Fibroblast of the aortic adventitia (primary cell): ENCODE data around the gene GALNT2. TPM values are rescaled to one million over a fixed set of nuclear protein-coding genes. Genes with fewer than 3 reads are reported as not detected.
A peak's percentile ranks its signal among the peaks of the same experiment; 100 is the strongest.

ENCODE experiments used
- DNase-seq: peaks from one replicate; pipeline ENCODE4 v3.0.0-alpha.2; 2010; ENCODE audit warnings: low read depth
- H3K4me3 ChIP-seq: 2 replicates; pipeline ENCODE4 v1.5.1; 2011; ENCODE audit warnings: low read depth, mild to moderate bottlenecking, control low read depth, low read length, moderate library complexity
- CTCF ChIP-seq: IDR thresholded peaks from 2 replicates; pipeline ENCODE4 v1.5.1; 2011; ENCODE audit warnings: mild to moderate bottlenecking, low read length, control low read depth, inconsistent platforms; ENCODE audit not compliant: insufficient read depth
- total RNA-seq: library from RNA; depleted of rRNA; stranded (reverse); fragments of >200 nt; gene quantifications from 2 replicates; pipeline ENCODE4 v1.2.3, GENCODE V29; 2012; ENCODE audit warnings: low replicate concordance

GALNT2 gene
- total RNA-seq, 1 donor = 68.1 TPM

- TF ChIP-seq CTCF = peak; percentile 9
- DNase-seq = no peak
- H3K4me3 ChIP-seq = no peak overlapping the region
Measured at GRCh38 chr1:230074270-230074669, 7.2 kb downstream of the GALNT2 start.

GRCh38 chr1:230074762-230075161 is 7.7 kb downstream of the GALNT2 start:
- no peak for TF ChIP-seq CTCF

GRCh38 chr1:230076121-230076520 is 9.1 kb downstream of the GALNT2 start:
- no peak for TF ChIP-seq CTCF
- no peak overlapping the region for H3K4me3 ChIP-seq
- no peak for DNase-seq

More at GRCh38 chr1:230074762-230075161, 7.7 kb downstream of the GALNT2 start:
- DNase-seq = no peak
- H3K4me3 ChIP-seq = no peak overlapping the region

DNA sequence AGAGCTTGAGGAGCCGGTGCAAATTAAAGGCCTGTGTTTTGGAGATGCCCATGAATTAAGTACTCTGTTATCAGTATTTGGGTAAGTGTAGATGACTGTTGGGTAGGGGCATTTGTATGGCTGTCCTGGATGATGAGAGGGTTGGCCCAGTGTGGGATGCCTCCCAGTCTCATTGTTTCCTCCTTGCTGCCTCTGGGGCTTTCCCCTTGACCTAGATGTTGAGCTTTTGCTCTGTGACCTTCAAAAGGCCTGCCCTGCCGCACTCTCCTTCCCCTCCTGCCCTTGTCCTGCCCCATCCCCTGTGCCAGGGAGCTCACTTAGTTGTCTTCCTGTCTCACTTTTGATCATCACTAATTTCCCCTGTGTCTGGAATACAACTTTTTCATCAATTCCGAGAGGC is 10.0 kb downstream of the GALNT2 start:
- no peak overlapping the region for H3K4me3 ChIP-seq
- no peak for DNase-seq
- TF ChIP-seq CTCF = no peak

DNA sequence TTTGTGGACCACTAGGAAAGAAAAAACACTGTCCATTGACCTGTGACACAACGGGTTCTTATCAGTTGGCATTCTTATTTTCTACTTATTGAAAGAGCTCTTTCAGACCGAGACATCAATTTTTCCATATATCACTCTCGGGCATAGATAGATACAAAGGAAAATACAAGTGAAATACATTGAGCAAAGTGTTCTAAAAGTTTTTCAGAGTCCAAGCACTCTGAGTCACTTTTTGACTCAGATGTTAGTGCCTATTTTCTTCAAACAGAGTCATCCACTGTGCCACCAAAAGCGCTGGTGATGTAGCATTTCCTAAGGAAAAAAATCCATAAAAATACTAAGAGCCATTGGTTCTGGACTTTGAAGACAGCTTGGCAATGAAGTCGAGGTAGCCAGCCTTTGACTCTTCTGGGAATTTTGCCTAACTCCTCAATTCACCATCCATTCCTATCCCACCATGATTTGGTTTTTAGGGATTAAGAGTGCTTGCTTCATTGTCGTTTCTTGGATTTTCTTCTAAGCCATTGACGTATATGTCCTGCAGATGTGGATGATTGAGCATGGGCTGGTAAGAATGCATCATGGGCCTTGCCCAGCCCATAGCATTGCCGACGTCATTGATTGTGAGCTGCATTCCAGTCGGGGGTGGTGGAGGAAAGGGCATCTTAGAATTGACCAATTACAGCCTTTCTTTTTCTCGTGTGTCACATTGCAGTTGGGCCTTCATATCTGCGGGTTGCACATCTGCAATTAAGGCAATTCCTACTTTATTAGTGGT is 10.6 kb downstream of the GALNT2 start:
- TF ChIP-seq CTCF = no peak
- no peak overlapping the region for H3K4me3 ChIP-seq
- DNase-seq = peak; percentile 38

DNA sequence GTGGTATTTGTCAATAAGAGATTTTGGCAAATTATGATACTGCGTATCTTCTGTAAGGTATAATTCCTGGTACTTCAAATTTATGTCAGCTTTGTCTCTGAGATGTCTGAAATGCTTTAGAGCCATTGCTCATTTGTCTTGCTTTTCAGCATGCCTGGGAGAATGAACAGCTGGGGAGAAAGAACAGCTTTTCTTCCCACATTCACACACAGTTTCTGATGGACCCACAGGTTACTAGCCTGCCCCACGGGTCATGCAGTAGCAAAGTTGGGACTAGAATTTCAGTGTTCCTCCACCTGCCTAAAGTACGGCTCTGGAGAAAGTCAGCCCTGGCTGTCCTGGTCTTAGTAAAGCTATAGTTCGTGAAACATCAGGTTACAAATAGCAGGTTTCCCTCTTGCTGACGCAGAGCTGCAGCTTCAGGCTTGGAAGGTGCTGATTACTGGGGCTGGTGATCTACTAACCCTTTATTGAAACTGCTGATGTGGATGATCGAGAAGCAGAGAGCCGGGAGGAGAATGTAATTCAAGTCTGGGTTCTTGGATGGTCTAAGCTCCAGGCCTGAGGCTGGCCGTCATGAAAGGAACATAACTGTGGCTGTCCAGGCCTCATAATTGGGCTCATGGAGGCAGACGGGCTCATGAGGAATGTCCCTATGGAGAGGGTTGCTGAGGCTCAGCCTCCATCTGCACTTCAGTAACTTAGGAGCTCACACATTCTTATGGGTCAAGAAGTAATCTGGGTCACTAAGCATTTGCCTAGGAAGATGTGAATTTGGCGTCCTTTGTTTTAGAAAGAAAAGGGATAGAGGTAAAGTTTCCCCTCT is 12.4 kb downstream of the GALNT2 start:
- H3K4me3 ChIP-seq = no peak overlapping the region
- no peak for DNase-seq
- TF ChIP-seq CTCF = no peak
